OCI-LY1 (cell line): Measurements from ENCODE around the gene SH3RF3.

Source experiments
- H2AFZ ChIP-seq: fragments of 200-600 bp; sonication (generic), shearing (Covaris generic); 2 replicates; pipeline ENCODE4 v1.6.0; 2014; ENCODE audit warnings: antibody characterized with exemption, mild to moderate bottlenecking, low read length
- H3F3A ChIP-seq: fragments of 200-600 bp; sonication (generic), shearing (Covaris generic); 2 replicates; pipeline ENCODE4 v1.6.0; 2014; ENCODE audit warnings: mild to moderate bottlenecking, antibody characterized with exemption, low read length, moderate library complexity; ENCODE audit not compliant: insufficient read depth
- H3K27ac ChIP-seq: fragments of 200-600 bp; sonication (generic); 2 replicates; pipeline ENCODE4 v1.5.1; 2014; ENCODE audit warnings: low read length, mixed run types, mild to moderate bottlenecking, low read depth; ENCODE audit not compliant: poor library complexity, severe bottlenecking
- H3K27me3 ChIP-seq: fragments of 200-600 bp; sonication (generic); 2 replicates; pipeline ENCODE4 v1.6.0; 2014; ENCODE audit warnings: antibody characterized with exemption, mild to moderate bottlenecking, low read length, moderate library complexity; ENCODE audit not compliant: insufficient read depth
- H3K36me3 ChIP-seq: fragments of 200-600 bp; sonication (generic); 2 replicates; pipeline ENCODE4 v1.6.1; 2014; ENCODE audit warnings: mild to moderate bottlenecking, antibody characterized with exemption, low read length, moderate library complexity, mixed read lengths; ENCODE audit not compliant: insufficient read depth
- H3K4me1 ChIP-seq: fragments of 200-600 bp; sonication (generic); 2 replicates; pipeline ENCODE4 v1.5.1; 2014; ENCODE audit warnings: mild to moderate bottlenecking, low read length, moderate library complexity; ENCODE audit not compliant: insufficient read depth, severe bottlenecking
- H3K4me2 ChIP-seq: fragments of 200-600 bp; sonication (generic), shearing (Covaris generic); 2 replicates; pipeline ENCODE4 v1.6.1; 2014; ENCODE audit warnings: low read length
- H3K4me3 ChIP-seq: fragments of 200-600 bp; sonication (generic); 2 replicates; pipeline ENCODE4 v1.5.1; 2014; ENCODE audit warnings: low read length, low read depth, mild to moderate bottlenecking, mixed read lengths; ENCODE audit not compliant: poor library complexity, severe bottlenecking
- H3K79me2 ChIP-seq: fragments of 200-600 bp; shearing (Covaris generic); 2 replicates; pipeline ENCODE4 v1.6.1; 2016; ENCODE audit warnings: mixed run types, low read length, mixed read lengths; ENCODE audit not compliant: insufficient read depth
- H3K9ac ChIP-seq: fragments of 200-600 bp; sonication (generic), shearing (Covaris generic); 2 replicates; pipeline ENCODE4 v1.6.1; 2014; ENCODE audit warnings: mild to moderate bottlenecking, low read length, mixed read lengths
- H3K9me2 ChIP-seq: fragments of 200-600 bp; sonication (generic), shearing (Covaris generic); 2 replicates; pipeline ENCODE4 v1.6.1; 2014; ENCODE audit warnings: low read depth, mild to moderate bottlenecking, low read length, mixed read lengths
- H3K9me3 ChIP-seq: fragments of 200-600 bp; shearing (Covaris generic); 2 replicates; pipeline ENCODE4 v1.6.1; 2014; ENCODE audit warnings: low read length, mixed read lengths
- H4K20me1 ChIP-seq: fragments of 200-600 bp; sonication (generic), shearing (Covaris generic); 2 replicates; pipeline ENCODE4 v1.6.0; 2016; ENCODE audit warnings: mild to moderate bottlenecking, low read length; ENCODE audit not compliant: insufficient read depth
- CTCF ChIP-seq: fragments of 200-600 bp; sonication (generic), shearing (Covaris generic); IDR thresholded peaks from 2 replicates; pipeline ENCODE4 v1.5.1; 2017; ENCODE audit warnings: mild to moderate bottlenecking, antibody characterized with exemption, low read length, moderate library complexity, mixed read lengths
- EZH2 ChIP-seq: fragments of 200-600 bp; sonication (generic), shearing (Covaris generic); IDR thresholded peaks from 2 replicates; pipeline ENCODE4 v1.8.0; 2017; ENCODE audit warnings: borderline replicate concordance, mixed run types, mild to moderate bottlenecking, antibody characterized with exemption, low read length, moderate library complexity, mixed read lengths

SH3RF3 gene

GRCh38 chr2:109444916-109445315 lies 315.9 kb downstream of the SH3RF3 start:
- H4K20me1 ChIP-seq: no peaks in the 10 kb centered on the region
- no peak overlapping the region for H2AFZ ChIP-seq
- H3K79me2 ChIP-seq: no peaks in the 10 kb centered on the region
- H3K27ac ChIP-seq: no peak overlapping the region
- no peaks in the 10 kb centered on the region for H3K36me3 ChIP-seq
- no peaks in the 10 kb centered on the region for H3F3A ChIP-seq
- no peaks in the 10 kb centered on the region for H3K9me2 ChIP-seq
- TF ChIP-seq CTCF (no peak), EZH2 (no peak)
- H3K4me2 ChIP-seq: no peak overlapping the region
- no peaks in the 10 kb centered on the region; the same call in 1 of the 2 replicates for H3K27me3 ChIP-seq
- H3K9me3 ChIP-seq: peaks cover 3% of the 10 kb centered on the region; the same call in 1 of the 2 replicates
- H3K4me3 ChIP-seq: no peak overlapping the region
- no peaks in the 10 kb centered on the region for H3K4me1 ChIP-seq
- no peak overlapping the region for H3K9ac ChIP-seq

DNA sequence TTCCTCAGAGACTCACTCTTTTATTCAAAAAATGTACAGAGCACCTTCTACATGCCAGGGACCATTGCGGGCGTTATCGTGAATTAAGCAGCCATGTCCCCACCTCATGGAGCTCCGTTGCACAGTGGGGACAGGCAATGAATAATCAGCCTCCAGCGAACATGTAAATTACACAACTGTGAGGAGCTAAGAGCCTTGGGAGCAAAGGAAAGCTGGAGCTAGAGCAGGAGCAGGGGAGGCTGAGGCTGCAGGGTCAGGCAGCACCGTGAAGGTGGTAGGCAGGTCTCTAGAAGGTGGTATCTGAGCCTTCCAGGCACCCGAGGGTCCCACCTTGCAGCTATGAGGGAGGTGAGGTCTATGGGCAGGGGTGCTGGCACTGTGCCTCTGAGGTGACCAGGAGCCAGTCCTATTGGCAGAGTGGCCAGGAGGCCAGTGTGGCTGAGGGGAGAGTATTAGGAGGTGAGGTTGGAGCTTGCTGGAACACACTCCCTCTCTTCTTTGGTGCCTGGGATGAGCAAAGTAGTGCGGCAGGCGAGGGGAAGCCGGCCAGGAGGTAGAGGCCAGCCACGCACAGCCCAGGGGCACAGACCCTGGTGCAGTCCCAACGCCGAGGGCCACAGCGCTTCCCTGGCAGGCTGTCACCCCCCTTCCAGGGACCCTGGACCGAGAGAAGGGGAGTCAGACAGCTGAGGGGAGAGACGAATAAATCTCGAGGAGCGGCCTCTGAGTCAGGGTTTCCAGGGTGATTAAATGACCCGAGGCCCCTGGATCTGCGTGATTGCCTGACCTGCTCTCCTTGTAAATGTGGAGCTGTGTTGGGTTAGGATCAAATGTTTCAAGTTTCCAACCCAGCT lies 317.5 kb downstream of the SH3RF3 start:
- no peaks in the 10 kb centered on the region for H3K36me3 ChIP-seq
- H3K9me3 ChIP-seq: peaks cover 3% of the 10 kb centered on the region; the same call in 1 of the 2 replicates
- TF ChIP-seq CTCF: no peak
- TF ChIP-seq EZH2: no peak
- H3K4me2 ChIP-seq: no peak overlapping the region
- no peak overlapping the region for H3K27ac ChIP-seq
- H3K79me2 ChIP-seq: no peaks in the 10 kb centered on the region
- no peaks in the 10 kb centered on the region for H3K4me1 ChIP-seq
- no peaks in the 10 kb centered on the region for H3K9me2 ChIP-seq
- H4K20me1 ChIP-seq: no peaks in the 10 kb centered on the region
- H3K4me3 ChIP-seq: no peak overlapping the region
- no peak overlapping the region for H3K9ac ChIP-seq
- H3F3A ChIP-seq: no peaks in the 10 kb centered on the region
- no peak overlapping the region for H2AFZ ChIP-seq
- H3K27me3 ChIP-seq: no peaks in the 10 kb centered on the region; the same call in 1 of the 2 replicates

- Histone ChIP-seq H3K9me2 (no peaks in the 10 kb centered on the region), H3K79me2 (no peaks in the 10 kb centered on the region), H2AFZ (no peak overlapping the region), H4K20me1 (no peaks in the 10 kb centered on the region), H3K4me3 (no peak overlapping the region), H3K9ac (no peak overlapping the region), H3K27me3 (no peaks in the 10 kb centered on the region; the same call in 1 of the 2 replicates), H3K4me2 (no peak overlapping the region), H3K9me3 (0 out of 2 replicates have a peak, but pooled peaks cover 3% of the 10 kb centered on the region), H3K36me3 (no peaks in the 10 kb centered on the region), H3K27ac (no peak overlapping the region), H3F3A (no peaks in the 10 kb centered on the region), H3K4me1 (no peaks in the 10 kb centered on the region)
- TF ChIP-seq EZH2: no peak
- TF ChIP-seq CTCF: no peak
Measured at GRCh38 chr2:109447251-109447661, 318.3 kb downstream of the SH3RF3 start.
